GM19468 (cell line): ENCODE measurements around the gene CCL20.
A peak's percentile ranks its signal among the peaks of the same experiment; 100 is the strongest.
"Not testable (repeated sequence)": the region's sequence is repeated elsewhere in the genome, so short reads cannot be mapped to it uniquely, and the experiment has no call there.

Source experiments
- ATAC-seq: cut with Tn5 transposase; IDR thresholded peaks from one replicate; pipeline ENCODE4 v1.9.1; 2021; ENCODE audit warnings: mild to moderate bottlenecking, moderate library complexity, moderate number of reproducible peaks; ENCODE audit not compliant: unreplicated experiment; ENCODE audit errors: extremely low read depth

Gene CCL20

GRCh38 chr2:227813562-227814353 is at the start of gene CCL20:
CCL20 (plus strand) TSS chr2:227813842; CDS start chr2:227813912, 70 bp downstream.
- no peak for ATAC-seq

GRCh38 chr2:227765788-227766372 is 47.8 kb upstream of the CCL20 start:
- ATAC-seq, result no peak

GRCh38 chr2:227766373-227766883 is 47.2 kb upstream of the CCL20 start:
- peak; percentile 97 for ATAC-seq

- ATAC-seq, result no peak
Observed at GRCh38 chr2:227767830-227768229, 45.8 kb upstream of the CCL20 start.

- ATAC-seq, result no peak
Observed at GRCh38 chr2:227772197-227772661, 41.4 kb upstream of the CCL20 start.

- no peak for ATAC-seq
Observed at GRCh38 chr2:227772932-227773331, 40.7 kb upstream of the CCL20 start.

- ATAC-seq, result no peak
Observed at GRCh38 chr2:227774011-227774624, 39.5 kb upstream of the CCL20 start.

- ATAC-seq, result no peak
Observed at GRCh38 chr2:227774895-227775842, 38.5 kb upstream of the CCL20 start.

GRCh38 chr2:227780981-227781615 is 32.5 kb upstream of the CCL20 start:
- ATAC-seq, result no peak

- no peak for ATAC-seq
Observed at GRCh38 chr2:227781841-227782240, 31.8 kb upstream of the CCL20 start.

GRCh38 chr2:227782804-227783203 is 30.8 kb upstream of the CCL20 start:
- ATAC-seq, result no peak

- peak; percentile 95 for ATAC-seq
Observed at GRCh38 chr2:227783404-227784138, 30.1 kb upstream of the CCL20 start.

- no peak for ATAC-seq
Observed at GRCh38 chr2:227785293-227785692, 28.3 kb upstream of the CCL20 start.

GRCh38 chr2:227788561-227789018 is 25.1 kb upstream of the CCL20 start:
- ATAC-seq, result no peak

- no peak for ATAC-seq
Observed at GRCh38 chr2:227789803-227790202, 23.8 kb upstream of the CCL20 start.

GRCh38 chr2:227793148-227793712 is 20.4 kb upstream of the CCL20 start:
- no peak for ATAC-seq

- ATAC-seq, result no peak
Observed at GRCh38 chr2:227796045-227796711, 17.5 kb upstream of the CCL20 start.

- ATAC-seq, result not testable (repeated sequence)
Observed at GRCh38 chr2:227796768-227797167, 16.9 kb upstream of the CCL20 start.
